ENCODE data around the gene YTHDC1. TPM values are rescaled to one million over a fixed set of nuclear protein-coding genes. Genes with fewer than 3 reads are reported as not detected.

The YTHDC1 gene
- total and polyA plus RNA-seq, 2 experiments from 2014 or later, result 72.3 to 144 TPM

- Mint-ChIP-seq H3K4me1 (peaks cover 59% of the 10 kb centered on the region), H3K9me3 (no peaks in the 10 kb centered on the region), H3K36me3 (ENCODE audit: low read depth) (no peaks in the 10 kb centered on the region), H3K4me3 (no peak overlapping the region), H3K27me3 (ENCODE audit: insufficient read depth, low read depth, poor library complexity) (peaks cover 4% of the 10 kb centered on the region), H3K27ac (no peak overlapping the region)
- no peak overlapping the region for H3K4me2 ChIP-seq
- H3K4me3 ChIP-seq, result no peak overlapping the region
- peaks cover 23% of the 10 kb centered on the region for H3K4me1 ChIP-seq (ENCODE audit: insufficient read depth)
- no peak overlapping the region for H3K27ac ChIP-seq (ENCODE audit: low read depth)
- no peak for TF ChIP-seq NANOG (IDR thresholded peaks at IDR 0.05; ENCODE audit: borderline replicate concordance)
- no peak for TF ChIP-seq CREB1 (CRISPR knock-in tag; IDR thresholded peaks at IDR 0.05; ENCODE audit: low read depth)
- no peak for TF ChIP-seq REST (IDR thresholded peaks at IDR 0.05; ENCODE audit: unreplicated experiment)
- no peak for TF ChIP-seq ZNF114 (CRISPR knock-in tag; IDR thresholded peaks at IDR 0.05)
- no peak for TF ChIP-seq EZH2 (IDR thresholded peaks at IDR 0.05; ENCODE audit: low read depth, unreplicated experiment)
- TF ChIP-seq ZNF331 (CRISPR knock-in tag; IDR thresholded peaks at IDR 0.05; ENCODE audit: low read depth), result no peak
- no peak for TF ChIP-seq POLR2AphosphoS5 (IDR thresholded peaks at IDR 0.05; ENCODE audit: low read depth)
- TF ChIP-seq, protein P1, sequence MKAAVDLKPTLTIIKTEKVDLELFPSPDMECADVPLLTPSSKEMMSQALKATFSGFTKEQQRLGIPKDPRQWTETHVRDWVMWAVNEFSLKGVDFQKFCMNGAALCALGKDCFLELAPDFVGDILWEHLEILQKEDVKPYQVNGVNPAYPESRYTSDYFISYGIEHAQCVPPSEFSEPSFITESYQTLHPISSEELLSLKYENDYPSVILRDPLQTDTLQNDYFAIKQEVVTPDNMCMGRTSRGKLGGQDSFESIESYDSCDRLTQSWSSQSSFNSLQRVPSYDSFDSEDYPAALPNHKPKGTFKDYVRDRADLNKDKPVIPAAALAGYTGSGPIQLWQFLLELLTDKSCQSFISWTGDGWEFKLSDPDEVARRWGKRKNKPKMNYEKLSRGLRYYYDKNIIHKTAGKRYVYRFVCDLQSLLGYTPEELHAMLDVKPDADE (IDR thresholded peaks at IDR 0.05), result no peak
- no peak for TF ChIP-seq CTCF (conservative IDR thresholded peaks at IDR 0.05; ENCODE audit: low read depth in 2 of 2)
- TF ChIP-seq STAT1 (IDR thresholded peaks at IDR 0.05; ENCODE audit: unreplicated experiment), result no peak
- TF ChIP-seq, protein P2, sequence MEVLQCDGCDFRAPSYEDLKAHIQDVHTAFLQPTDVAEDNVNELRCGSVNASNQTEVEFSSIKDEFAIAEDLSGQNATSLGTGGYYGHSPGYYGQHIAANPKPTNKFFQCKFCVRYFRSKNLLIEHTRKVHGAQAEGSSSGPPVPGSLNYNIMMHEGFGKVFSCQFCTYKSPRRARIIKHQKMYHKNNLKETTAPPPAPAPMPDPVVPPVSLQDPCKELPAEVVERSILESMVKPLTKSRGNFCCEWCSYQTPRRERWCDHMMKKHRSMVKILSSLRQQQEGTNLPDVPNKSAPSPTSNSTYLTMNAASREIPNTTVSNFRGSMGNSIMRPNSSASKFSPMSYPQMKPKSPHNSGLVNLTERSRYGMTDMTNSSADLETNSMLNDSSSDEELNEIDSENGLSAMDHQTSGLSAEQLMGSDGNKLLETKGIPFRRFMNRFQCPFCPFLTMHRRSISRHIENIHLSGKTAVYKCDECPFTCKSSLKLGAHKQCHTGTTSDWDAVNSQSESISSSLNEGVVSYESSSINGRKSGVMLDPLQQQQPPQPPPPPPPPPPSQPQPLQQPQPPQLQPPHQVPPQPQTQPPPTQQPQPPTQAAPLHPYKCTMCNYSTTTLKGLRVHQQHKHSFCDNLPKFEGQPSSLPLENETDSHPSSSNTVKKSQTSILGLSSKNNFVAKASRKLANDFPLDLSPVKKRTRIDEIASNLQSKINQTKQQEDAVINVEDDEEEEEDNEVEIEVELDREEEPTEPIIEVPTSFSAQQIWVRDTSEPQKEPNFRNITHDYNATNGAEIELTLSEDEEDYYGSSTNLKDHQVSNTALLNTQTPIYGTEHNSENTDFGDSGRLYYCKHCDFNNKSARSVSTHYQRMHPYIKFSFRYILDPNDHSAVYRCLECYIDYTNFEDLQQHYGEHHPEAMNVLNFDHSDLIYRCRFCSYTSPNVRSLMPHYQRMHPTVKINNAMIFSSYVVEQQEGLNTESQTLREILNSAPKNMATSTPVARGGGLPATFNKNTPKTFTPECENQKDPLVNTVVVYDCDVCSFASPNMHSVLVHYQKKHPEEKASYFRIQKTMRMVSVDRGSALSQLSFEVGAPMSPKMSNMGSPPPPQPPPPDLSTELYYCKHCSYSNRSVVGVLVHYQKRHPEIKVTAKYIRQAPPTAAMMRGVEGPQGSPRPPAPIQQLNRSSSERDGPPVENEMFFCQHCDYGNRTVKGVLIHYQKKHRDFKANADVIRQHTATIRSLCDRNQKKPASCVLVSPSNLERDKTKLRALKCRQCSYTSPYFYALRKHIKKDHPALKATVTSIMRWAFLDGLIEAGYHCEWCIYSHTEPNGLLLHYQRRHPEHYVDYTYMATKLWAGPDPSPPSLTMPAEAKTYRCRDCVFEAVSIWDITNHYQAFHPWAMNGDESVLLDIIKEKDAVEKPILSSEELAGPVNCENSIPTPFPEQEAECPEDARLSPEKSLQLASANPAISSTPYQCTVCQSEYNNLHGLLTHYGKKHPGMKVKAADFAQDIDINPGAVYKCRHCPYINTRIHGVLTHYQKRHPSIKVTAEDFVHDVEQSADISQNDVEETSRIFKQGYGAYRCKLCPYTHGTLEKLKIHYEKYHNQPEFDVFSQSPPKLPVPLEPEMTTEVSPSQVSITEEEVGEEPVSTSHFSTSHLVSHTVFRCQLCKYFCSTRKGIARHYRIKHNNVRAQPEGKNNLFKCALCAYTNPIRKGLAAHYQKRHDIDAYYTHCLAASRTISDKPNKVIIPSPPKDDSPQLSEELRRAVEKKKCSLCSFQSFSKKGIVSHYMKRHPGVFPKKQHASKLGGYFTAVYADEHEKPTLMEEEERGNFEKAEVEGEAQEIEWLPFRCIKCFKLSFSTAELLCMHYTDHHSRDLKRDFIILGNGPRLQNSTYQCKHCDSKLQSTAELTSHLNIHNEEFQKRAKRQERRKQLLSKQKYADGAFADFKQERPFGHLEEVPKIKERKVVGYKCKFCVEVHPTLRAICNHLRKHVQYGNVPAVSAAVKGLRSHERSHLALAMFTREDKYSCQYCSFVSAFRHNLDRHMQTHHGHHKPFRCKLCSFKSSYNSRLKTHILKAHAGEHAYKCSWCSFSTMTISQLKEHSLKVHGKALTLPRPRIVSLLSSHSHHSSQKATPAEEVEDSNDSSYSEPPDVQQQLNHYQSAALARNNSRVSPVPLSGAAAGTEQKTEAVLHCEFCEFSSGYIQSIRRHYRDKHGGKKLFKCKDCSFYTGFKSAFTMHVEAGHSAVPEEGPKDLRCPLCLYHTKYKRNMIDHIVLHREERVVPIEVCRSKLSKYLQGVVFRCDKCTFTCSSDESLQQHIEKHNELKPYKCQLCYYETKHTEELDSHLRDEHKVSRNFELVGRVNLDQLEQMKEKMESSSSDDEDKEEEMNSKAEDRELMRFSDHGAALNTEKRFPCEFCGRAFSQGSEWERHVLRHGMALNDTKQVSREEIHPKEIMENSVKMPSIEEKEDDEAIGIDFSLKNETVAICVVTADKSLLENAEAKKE (CRISPR knock-in tag; IDR thresholded peaks at IDR 0.05), result no peak
- no peak for TF ChIP-seq JUNB (IDR thresholded peaks at IDR 0.05; ENCODE audit: unreplicated experiment)
- TF ChIP-seq EZH2phosphoT487 (IDR thresholded peaks at IDR 0.05; ENCODE audit: unreplicated experiment), result no peak
- DNase-seq (ENCODE audit: low spot score) (no peak), ATAC-seq (no peak)
- H3K27me3 ChIP-seq (ENCODE audit: insufficient read depth), result no peaks in the 10 kb centered on the region
- H3K36me3 ChIP-seq (ENCODE audit: insufficient read depth), result no peaks in the 10 kb centered on the region
- no peaks in the 10 kb centered on the region for H4K20me1 ChIP-seq (replicated peaks; ENCODE audit: insufficient read depth)
- no peaks in the 10 kb centered on the region for H3F3A ChIP-seq (replicated peaks; ENCODE audit: low read depth)
- no peaks in the 10 kb centered on the region for H3K79me2 ChIP-seq (replicated peaks; ENCODE audit: insufficient read depth)
- H2AFZ ChIP-seq, result no peak overlapping the region
- no peaks in the 10 kb centered on the region for H3K9me2 ChIP-seq (ENCODE audit: insufficient read depth)
Measured at GRCh38 chr4:68378226-68378625, 28.3 kb upstream of the YTHDC1 start.
